Kidney epithelial cell (primary cell): ENCODE measurements around the gene GSTP1. TPM values are rescaled to one million over a fixed set of nuclear protein-coding genes. Genes with fewer than 3 reads are reported as not detected.
"Not testable (repeated sequence)": the region's sequence is repeated elsewhere in the genome, so short reads cannot be mapped to it uniquely, and the experiment has no call there.

Experiments
- DNase-seq: peaks from one replicate; pipeline ENCODE4 v3.0.0-alpha.2; 2010; ENCODE audit warnings: low read depth
- H3K27me3 ChIP-seq: 2 replicates; pipeline ENCODE4 v1.6.0; 2011; ENCODE audit warnings: low read length; ENCODE audit not compliant: control insufficient read depth, insufficient read depth
- H3K36me3 ChIP-seq: 2 replicates; pipeline ENCODE4 v1.5.1; 2011; ENCODE audit warnings: low read length; ENCODE audit not compliant: control insufficient read depth, insufficient read depth
- H3K4me3 ChIP-seq: 2 replicates; pipeline ENCODE4 v1.5.1; 2011; ENCODE audit warnings: low read depth, mild to moderate bottlenecking, control low read depth, low read length
- CTCF ChIP-seq: IDR thresholded peaks from 2 replicates; pipeline ENCODE4 v1.5.1; 2011; ENCODE audit warnings: mild to moderate bottlenecking, moderate library complexity, low read length, control low read depth, inconsistent platforms; ENCODE audit not compliant: insufficient read depth, poor library complexity, severe bottlenecking
- total RNA-seq: library from RNA; depleted of rRNA; stranded (reverse); fragments of >200 nt; gene quantifications from 2 replicates; pipeline ENCODE4 v1.2.3, GENCODE V29; 2015

The GSTP1 gene
- total RNA-seq, 1 donor from 2014 or later, result 1,390 TPM

GRCh38 chr11:67617243-67617953, 33.8 kb downstream of the GSTP1 start:
- H3K27me3 ChIP-seq, result peaks cover 24% of the 10 kb centered on the region
- H3K4me3 ChIP-seq, result no peak overlapping the region
- no peaks in the 10 kb centered on the region for H3K36me3 ChIP-seq
- no peak for TF ChIP-seq CTCF
- DNase-seq, result no peak

- peaks cover 24% of the 10 kb centered on the region for H3K27me3 ChIP-seq
- not testable (repeated sequence) for H3K36me3 ChIP-seq, DNase-seq, H3K4me3 ChIP-seq
Measured at GRCh38 chr11:67618901-67619659, 35.5 kb downstream of the GSTP1 start.

GRCh38 chr11:67619683-67620618, 36.3 kb downstream of the GSTP1 start:
- not testable (repeated sequence) for H3K4me3 ChIP-seq, DNase-seq, H3K36me3 ChIP-seq
- H3K27me3 ChIP-seq, result peaks cover 24% of the 10 kb centered on the region

- peaks cover 19% of the 10 kb centered on the region for H3K27me3 ChIP-seq
- H3K4me3 ChIP-seq, DNase-seq, H3K36me3 ChIP-seq: not testable (repeated sequence)
Measured at GRCh38 chr11:67620621-67621020, 37.0 kb downstream of the GSTP1 start.

- not testable (repeated sequence) for H3K4me3 ChIP-seq, DNase-seq, H3K36me3 ChIP-seq, H3K27me3 ChIP-seq
Measured at GRCh38 chr11:67621928-67622327, 38.3 kb downstream of the GSTP1 start.

GRCh38 chr11:67622905-67623304, 39.3 kb downstream of the GSTP1 start:
- not testable (repeated sequence) for H3K36me3 ChIP-seq, H3K4me3 ChIP-seq, H3K27me3 ChIP-seq, DNase-seq

- not testable (repeated sequence) for H3K27me3 ChIP-seq, H3K36me3 ChIP-seq, H3K4me3 ChIP-seq, DNase-seq
Measured at GRCh38 chr11:67623795-67624194, 40.2 kb downstream of the GSTP1 start.

GRCh38 chr11:67626131-67626833, 42.7 kb downstream of the GSTP1 start:
- DNase-seq, result not testable (repeated sequence)

GRCh38 chr11:67626970-67627369, 43.4 kb downstream of the GSTP1 start:
- no peak overlapping the region for H3K4me3 ChIP-seq
- DNase-seq, result no peak

More at GRCh38 chr11:67626131-67626833, 42.7 kb downstream of the GSTP1 start:
- not testable (repeated sequence) for H3K4me3 ChIP-seq, H3K36me3 ChIP-seq, H3K27me3 ChIP-seq

More at GRCh38 chr11:67626970-67627369, 43.4 kb downstream of the GSTP1 start:
- TF ChIP-seq CTCF, result no peak
- no peaks in the 10 kb centered on the region for H3K27me3 ChIP-seq
- no peaks in the 10 kb centered on the region for H3K36me3 ChIP-seq
